Activated T-cell treated with anti-CD3 and anti-CD28 coated beads for 1 hour (primary cell): Measurements from ENCODE around the gene ZNF775.

Experiments
- DNase-seq: peaks from one replicate; pipeline ENCODE4 v3.0.0-alpha.2; 2020; ENCODE audit warnings: low read depth

ZNF775 gene

GRCh38 chr7:150368884-150369747, 10.0 kb upstream of the ZNF775 start:
- DNase-seq, result peak; percentile 55

- no peak for DNase-seq
Measured at GRCh38 chr7:150369748-150370501, 9.2 kb upstream of the ZNF775 start.

GRCh38 chr7:150370612-150371071, 8.5 kb upstream of the ZNF775 start:
- no peak for DNase-seq

GRCh38 chr7:150371131-150371995, 7.8 kb upstream of the ZNF775 start:
- DNase-seq, result no peak

GRCh38 chr7:150371996-150372270, 7.2 kb upstream of the ZNF775 start:
- DNase-seq, result no peak

- DNase-seq, result no peak
Measured at GRCh38 chr7:150372271-150373048, 6.7 kb upstream of the ZNF775 start.

- DNase-seq, result no peak
Measured at GRCh38 chr7:150373049-150373801, 5.9 kb upstream of the ZNF775 start.

- no peak for DNase-seq
Measured at GRCh38 chr7:150374026-150374425, 5.1 kb upstream of the ZNF775 start.

GRCh38 chr7:150374472-150374871, 4.7 kb upstream of the ZNF775 start:
- no peak for DNase-seq

- no peak for DNase-seq
Measured at GRCh38 chr7:150375662-150376521, 3.2 kb upstream of the ZNF775 start.

GRCh38 chr7:150376560-150376959, 2.6 kb upstream of the ZNF775 start:
- no peak for DNase-seq

- DNase-seq, result no peak
Measured at GRCh38 chr7:150377196-150377595, 1.9 kb upstream of the ZNF775 start.

- DNase-seq, result no peak
Measured at GRCh38 chr7:150377635-150378034, 1.5 kb upstream of the ZNF775 start.

- no peak for DNase-seq
Measured at GRCh38 chr7:150378115-150378852, 846 bp upstream of the ZNF775 start.

- no peak for DNase-seq
Measured at GRCh38 chr7:150379441-150380379, 580 bp downstream of the ZNF775 start.

GRCh38 chr7:150380463-150380862, 1.3 kb downstream of the ZNF775 start:
- DNase-seq, result no peak

GRCh38 chr7:150381096-150381495, 2.0 kb downstream of the ZNF775 start:
- DNase-seq, result no peak

- DNase-seq, result no peak
Measured at GRCh38 chr7:150381785-150382122, 2.6 kb downstream of the ZNF775 start.
